SK-N-SH (cell line): ENCODE results near the gene ADAMTS6. TPM values are rescaled to one million over a fixed set of nuclear protein-coding genes. Genes with fewer than 3 reads are reported as not detected.

ENCODE experiments used
- CTCF ChIA-PET: fragments of 300-600, 350-600 bp; formaldehyde crosslinking; extraction: SDS; loops from one replicate; lab custom pipeline; 2021; lab: Yijun Ruan, JAX
- POLR2A ChIA-PET: fragments of 350-600 bp; sonication (Branson Sonifier 250); formaldehyde crosslinking; extraction: SDS; loops from one replicate; lab custom pipeline; 2020; ENCODE audit warnings: antibody characterized with exemption, inconsistent platforms; lab: Yijun Ruan, JAX
- DNase-seq: peaks from one replicate; pipeline ENCODE4 v3.0.0; 2012
- H2AFZ ChIP-seq: fragments of 200-600 bp; sonication (generic); 2 replicates; pipeline ENCODE4 v1.8.1; 2016; ENCODE audit warnings: antibody characterized with exemption, mild to moderate bottlenecking, low read depth
- H3F3A ChIP-seq: fragments of 200-600 bp; sonication (generic); replicated peaks from 2 replicates; pipeline ENCODE3; 2016; ENCODE audit warnings: antibody characterized with exemption, mild to moderate bottlenecking; ENCODE audit not compliant: insufficient read depth
- H3K27ac ChIP-seq, 2 experiments: fragments of 200-500 bp in 1 of 2; fragments of 200-600 bp in 1 of 2; sonication (Bioruptor generic) in 1 of 2; sonication (generic), shearing (Covaris generic) in 1 of 2; 2 replicates each; pipeline versions ENCODE4 v1.5.1 to v1.6.1; 2014 to 2016; ENCODE audit warnings: low read depth in 2 of 2, inconsistent platforms in 1 of 2, low read length in 1 of 2, mild to moderate bottlenecking in 1 of 2, mixed read lengths in 1 of 2
- H3K27me3 ChIP-seq: fragments of 200-600 bp; sonication (generic), shearing (Covaris generic); 2 replicates; pipeline ENCODE4 v1.6.1; 2016; ENCODE audit warnings: mixed run types; ENCODE audit not compliant: insufficient read depth
- H3K36me3 ChIP-seq, 2 experiments: fragments of 200-500 bp in 1 of 2; fragments of 200-600 bp in 1 of 2; sonication (Bioruptor generic) in 1 of 2; sonication (generic) in 1 of 2; replicated peaks in 1 of 2; 2 replicates each; pipeline versions ENCODE3 to v1.5.1; 2014 to 2016; ENCODE audit warnings: low read length in 1 of 2, mild to moderate bottlenecking in 1 of 2; ENCODE audit not compliant: insufficient read depth in 2 of 2, control insufficient read depth in 1 of 2
- H3K4me1 ChIP-seq, 2 experiments: fragments of 200-500 bp in 1 of 2; fragments of 200-600 bp in 1 of 2; sonication (Bioruptor generic) in 1 of 2; sonication (generic), shearing (Covaris generic) in 1 of 2; 2 replicates each; pipeline versions ENCODE4 v1.5.1 to v1.6.1; 2014 to 2016; ENCODE audit warnings: low read depth in 1 of 2, low read length in 1 of 2, mixed run types in 1 of 2; ENCODE audit not compliant: insufficient read depth in 2 of 2, control insufficient read depth in 1 of 2
- H3K4me2 ChIP-seq: fragments of 200-600 bp; sonication (generic), shearing (Covaris generic); 2 replicates; pipeline ENCODE4 v1.6.1; 2017; ENCODE audit warnings: mixed run types
- H3K4me3 ChIP-seq, 2 experiments: fragments of 200-500 bp in 1 of 2; fragments of 200-600 bp in 1 of 2; sonication (Bioruptor generic) in 1 of 2; sonication (generic), shearing (Covaris generic) in 1 of 2; 2 replicates each; pipeline versions ENCODE4 v1.5.1 to v1.8.1; 2014 to 2016; ENCODE audit warnings: low read depth in 2 of 2, inconsistent platforms in 1 of 2, low read length in 1 of 2, mild to moderate bottlenecking in 1 of 2, mixed read lengths in 1 of 2, moderate library complexity in 1 of 2
- H3K79me2 ChIP-seq: fragments of 200-600 bp; sonication (generic); 2 replicates; pipeline ENCODE4 v1.8.1; 2017; ENCODE audit warnings: mild to moderate bottlenecking; ENCODE audit not compliant: insufficient read depth
- H3K9ac ChIP-seq: fragments of 200-600 bp; sonication (generic); 2 replicates; pipeline ENCODE4 v1.6.1; 2017; ENCODE audit warnings: mixed run types
- H3K9me2 ChIP-seq: fragments of 200-600 bp; sonication (generic); 2 replicates; pipeline ENCODE4 v1.6.1; 2017; ENCODE audit warnings: mixed run types
- H3K9me3 ChIP-seq: fragments of 200-600 bp; sonication (generic); 2 replicates; pipeline ENCODE4 v1.6.1; 2017; ENCODE audit warnings: mixed run types, mild to moderate bottlenecking, moderate library complexity
- H4K20me1 ChIP-seq: fragments of 200-600 bp; sonication (generic); 2 replicates; pipeline ENCODE4 v1.6.1; 2017; ENCODE audit warnings: mild to moderate bottlenecking, mixed run types; ENCODE audit not compliant: insufficient read depth
- EP300 ChIP-seq, 2 experiments: IDR thresholded peaks; 2 replicates each; pipeline versions ENCODE4 v1.4.0 to v1.6.1; 2012; ENCODE audit warnings: borderline replicate concordance in 1 of 2, low read depth in 1 of 2, low read length in 1 of 2
- FOSL2 ChIP-seq: IDR thresholded peaks from 2 replicates; pipeline ENCODE4 v1.4.0; 2012; ENCODE audit warnings: low read depth, mild to moderate bottlenecking, moderate library complexity, borderline replicate concordance
- FOXM1 ChIP-seq: IDR thresholded peaks from 2 replicates; pipeline ENCODE4 v1.4.0; 2012; ENCODE audit warnings: low read depth, mild to moderate bottlenecking
- GATA2 ChIP-seq: sonication (generic); formaldehyde crosslinking; IDR thresholded peaks from 2 replicates; pipeline ENCODE4 v1.5.0; 2020; ENCODE audit warnings: mild to moderate bottlenecking, missing genetic modification reagents
- JUND ChIP-seq: IDR thresholded peaks from 2 replicates; pipeline ENCODE4 v1.4.0; 2012
- MEF2A ChIP-seq: IDR thresholded peaks from 2 replicates; pipeline ENCODE4 v1.4.0; 2012; ENCODE audit warnings: low read depth, borderline replicate concordance
- MXI1 ChIP-seq: IDR thresholded peaks from 2 replicates; pipeline ENCODE4 v1.6.1; 2012; ENCODE audit warnings: mild to moderate bottlenecking, low read depth, low read length, improper control_type of control experiment
- RAD21 ChIP-seq: IDR thresholded peaks from 2 replicates; pipeline ENCODE4 v1.6.1; 2012; ENCODE audit warnings: mild to moderate bottlenecking, low read length
- RCOR1 ChIP-seq: fragments of 150-350 bp; IDR thresholded peaks from 2 replicates; pipeline ENCODE4 v1.6.1; 2017; ENCODE audit warnings: antibody characterized with exemption, low read length
- RFX5 ChIP-seq: IDR thresholded peaks from 2 replicates; pipeline ENCODE4 v1.6.1; 2012; ENCODE audit warnings: mild to moderate bottlenecking, improper control_type of control experiment, low read length
- RXRA ChIP-seq: IDR thresholded peaks from 2 replicates; pipeline ENCODE4 v1.4.0; 2012; ENCODE audit warnings: low read depth, mild to moderate bottlenecking, borderline replicate concordance
- SIN3A ChIP-seq: IDR thresholded peaks from 2 replicates; pipeline ENCODE4 v1.6.1; 2012; ENCODE audit warnings: low read depth, mild to moderate bottlenecking, low read length, moderate library complexity, borderline replicate concordance
- TAF1 ChIP-seq: IDR thresholded peaks from 2 replicates; pipeline ENCODE4 v1.6.1; 2012; ENCODE audit warnings: low read depth, mild to moderate bottlenecking, low read length, moderate library complexity, borderline replicate concordance
- TCF12 ChIP-seq: IDR thresholded peaks from 2 replicates; pipeline ENCODE4 v1.4.0; 2012
- YY1 ChIP-seq: IDR thresholded peaks from 2 replicates; pipeline ENCODE4 v1.4.0; 2012; ENCODE audit warnings: low read depth, mild to moderate bottlenecking
- WGBS: methylation state at CpG from one replicate; pipeline ENCODE4 v1.1.6; 2017; ENCODE audit warnings: low lambda C conversion rate; 5-methylcytosine and 5-hydroxymethylcytosine counted together
- polyA plus RNA-seq, 3 experiments: library from polyadenylated mRNA; depleted of rRNA; stranded (reverse); fragments of >200 nt; gene quantifications; 2 replicates each; pipeline ENCODE4 v1.2.3, GENCODE V29; 2012
- TF ChIP-seq, protein P1 (sequence below): fragments of 200-600 bp; sonication (generic); IDR thresholded peaks from 2 replicates; pipeline ENCODE4 v1.6.1; 2017; ENCODE audit warnings: antibody characterized with exemption, mild to moderate bottlenecking, moderate library complexity
- TF ChIP-seq, protein P2 (sequence below): IDR thresholded peaks from 2 replicates; pipeline ENCODE4 v1.4.0; 2012; ENCODE audit warnings: low read depth, borderline replicate concordance
- TF ChIP-seq, protein P3 (sequence below): IDR thresholded peaks from 2 replicates; pipeline ENCODE4; 2012
- TF ChIP-seq, protein P4 (sequence below): fragments of 150-350 bp; IDR thresholded peaks from 2 replicates; pipeline ENCODE4 v1.6.1; 2017; ENCODE audit warnings: antibody characterized with exemption, low read length, low read depth, borderline replicate concordance
- TF ChIP-seq, protein P5 (sequence below): IDR thresholded peaks from 2 replicates; pipeline ENCODE4 v1.4.0; 2012; ENCODE audit warnings: low read depth, borderline replicate concordance
- TF ChIP-seq, protein P6 (sequence below): IDR thresholded peaks from 2 replicates; pipeline ENCODE4 v1.6.1; 2012; ENCODE audit warnings: mild to moderate bottlenecking, low read depth, low read length, moderate library complexity

Gene ADAMTS6
- polyA plus RNA-seq, 1 of the 3 experiments (the other 2 are of a cell fraction), result 15.0 TPM

DNA sequence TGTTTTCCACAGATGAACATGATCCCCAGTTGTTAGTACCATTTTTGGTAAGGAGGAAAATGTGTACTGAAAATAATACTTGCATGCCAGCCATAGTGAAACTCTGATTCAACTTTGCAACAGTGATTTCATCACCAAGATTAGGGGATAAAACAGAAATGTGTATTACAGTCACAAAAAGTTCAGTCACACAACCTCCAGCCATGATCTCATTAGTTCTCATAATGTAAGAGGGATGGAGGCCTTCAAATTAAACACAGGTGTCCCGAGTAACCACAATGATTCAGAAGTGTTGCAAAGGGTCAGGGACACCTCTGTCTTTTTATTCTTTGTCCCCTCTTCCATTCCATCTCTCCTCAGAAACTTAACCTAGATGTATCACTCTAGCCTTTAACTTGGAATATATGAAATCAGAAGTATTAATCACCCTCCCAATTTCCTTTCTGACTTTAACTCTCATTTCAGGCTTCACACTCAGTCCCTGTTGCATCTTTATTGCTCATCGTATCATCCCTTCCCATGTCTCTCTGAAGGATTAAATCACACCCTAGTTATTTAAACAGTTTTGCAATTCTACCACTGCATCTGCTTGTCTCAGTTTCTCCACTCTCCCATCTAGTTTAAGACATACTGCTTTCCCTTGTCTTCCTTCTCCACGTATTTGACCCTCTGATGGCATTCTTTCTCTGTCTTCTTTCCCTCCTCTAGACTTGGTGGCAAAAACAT, 291.2 kb downstream of the ADAMTS6 start:
- no peak for DNase-seq
- POLR2A ChIA-PET, result no interaction called here
- Histone ChIP-seq H2AFZ (no peak overlapping the region), H3K27me3 (no peaks in the 10 kb centered on the region), H4K20me1 (no peaks in the 10 kb centered on the region), H3K79me2 (peaks cover 37% of the 10 kb centered on the region; the same call in 1 of the 2 replicates), H3K9me3 (no peaks in the 10 kb centered on the region), H3K9ac (peak overlapping the region; percentile 76), H3K36me3 (peaks cover 2 to 50% of the 10 kb centered on the region in 2 experiments), H3F3A (peaks cover 67% of the 10 kb centered on the region), H3K4me2 (peak overlapping the region; percentile 40; the same call in 1 of the 2 replicates), H3K4me1 (peaks cover 0 to 29% of the 10 kb centered on the region in 2 experiments), H3K9me2 (no peaks in the 10 kb centered on the region), H3K27ac (peak overlapping the region; percentile 77 to 98), H3K4me3 (no peak overlapping the region)
- CTCF ChIA-PET, result no interaction called here
- WGBS, result 15% methylated on average over 3 of the region's 3 CpGs
- TF ChIP-seq TAF1 (no peak), JUND (peak; percentile 85; the same call in 1 of the 2 replicates), MXI1 (no peak), MEF2A (peak; percentile 62; the same call in 1 of the 2 replicates), TCF12 (peak; percentile 99), FOXM1 (peak; percentile 93), RFX5 (no peak), GATA2 (no peak), FOSL2 (peak; percentile 93), RAD21 (no peak), EP300 (IDR thresholded peaks at IDR 0.05; ENCODE audit: borderline replicate concordance in 1 of 2, low read depth in 1 of 2, low read length in 1 of 2) (peak in 1 of 2 experiments; percentile 97; a peak in 2 of 4 replicates), YY1 (no peak), RXRA (peak; percentile 96), SIN3A (no peak), RCOR1 (no peak)
- TF ChIP-seq, protein P1, sequence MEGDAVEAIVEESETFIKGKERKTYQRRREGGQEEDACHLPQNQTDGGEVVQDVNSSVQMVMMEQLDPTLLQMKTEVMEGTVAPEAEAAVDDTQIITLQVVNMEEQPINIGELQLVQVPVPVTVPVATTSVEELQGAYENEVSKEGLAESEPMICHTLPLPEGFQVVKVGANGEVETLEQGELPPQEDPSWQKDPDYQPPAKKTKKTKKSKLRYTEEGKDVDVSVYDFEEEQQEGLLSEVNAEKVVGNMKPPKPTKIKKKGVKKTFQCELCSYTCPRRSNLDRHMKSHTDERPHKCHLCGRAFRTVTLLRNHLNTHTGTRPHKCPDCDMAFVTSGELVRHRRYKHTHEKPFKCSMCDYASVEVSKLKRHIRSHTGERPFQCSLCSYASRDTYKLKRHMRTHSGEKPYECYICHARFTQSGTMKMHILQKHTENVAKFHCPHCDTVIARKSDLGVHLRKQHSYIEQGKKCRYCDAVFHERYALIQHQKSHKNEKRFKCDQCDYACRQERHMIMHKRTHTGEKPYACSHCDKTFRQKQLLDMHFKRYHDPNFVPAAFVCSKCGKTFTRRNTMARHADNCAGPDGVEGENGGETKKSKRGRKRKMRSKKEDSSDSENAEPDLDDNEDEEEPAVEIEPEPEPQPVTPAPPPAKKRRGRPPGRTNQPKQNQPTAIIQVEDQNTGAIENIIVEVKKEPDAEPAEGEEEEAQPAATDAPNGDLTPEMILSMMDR, result no peak
- TF ChIP-seq, protein P2, sequence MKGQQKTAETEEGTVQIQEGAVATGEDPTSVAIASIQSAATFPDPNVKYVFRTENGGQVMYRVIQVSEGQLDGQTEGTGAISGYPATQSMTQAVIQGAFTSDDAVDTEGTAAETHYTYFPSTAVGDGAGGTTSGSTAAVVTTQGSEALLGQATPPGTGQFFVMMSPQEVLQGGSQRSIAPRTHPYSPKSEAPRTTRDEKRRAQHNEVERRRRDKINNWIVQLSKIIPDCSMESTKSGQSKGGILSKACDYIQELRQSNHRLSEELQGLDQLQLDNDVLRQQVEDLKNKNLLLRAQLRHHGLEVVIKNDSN, result no peak
- TF ChIP-seq, protein P3, sequence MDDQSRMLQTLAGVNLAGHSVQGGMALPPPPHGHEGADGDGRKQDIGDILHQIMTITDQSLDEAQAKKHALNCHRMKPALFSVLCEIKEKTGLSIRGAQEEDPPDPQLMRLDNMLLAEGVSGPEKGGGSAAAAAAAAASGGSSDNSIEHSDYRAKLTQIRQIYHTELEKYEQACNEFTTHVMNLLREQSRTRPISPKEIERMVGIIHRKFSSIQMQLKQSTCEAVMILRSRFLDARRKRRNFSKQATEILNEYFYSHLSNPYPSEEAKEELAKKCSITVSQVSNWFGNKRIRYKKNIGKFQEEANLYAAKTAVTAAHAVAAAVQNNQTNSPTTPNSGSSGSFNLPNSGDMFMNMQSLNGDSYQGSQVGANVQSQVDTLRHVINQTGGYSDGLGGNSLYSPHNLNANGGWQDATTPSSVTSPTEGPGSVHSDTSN, result peak; percentile 76
- TF ChIP-seq, protein P4, sequence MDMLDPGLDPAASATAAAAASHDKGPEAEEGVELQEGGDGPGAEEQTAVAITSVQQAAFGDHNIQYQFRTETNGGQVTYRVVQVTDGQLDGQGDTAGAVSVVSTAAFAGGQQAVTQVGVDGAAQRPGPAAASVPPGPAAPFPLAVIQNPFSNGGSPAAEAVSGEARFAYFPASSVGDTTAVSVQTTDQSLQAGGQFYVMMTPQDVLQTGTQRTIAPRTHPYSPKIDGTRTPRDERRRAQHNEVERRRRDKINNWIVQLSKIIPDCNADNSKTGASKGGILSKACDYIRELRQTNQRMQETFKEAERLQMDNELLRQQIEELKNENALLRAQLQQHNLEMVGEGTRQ, result no peak
- TF ChIP-seq, protein P5, sequence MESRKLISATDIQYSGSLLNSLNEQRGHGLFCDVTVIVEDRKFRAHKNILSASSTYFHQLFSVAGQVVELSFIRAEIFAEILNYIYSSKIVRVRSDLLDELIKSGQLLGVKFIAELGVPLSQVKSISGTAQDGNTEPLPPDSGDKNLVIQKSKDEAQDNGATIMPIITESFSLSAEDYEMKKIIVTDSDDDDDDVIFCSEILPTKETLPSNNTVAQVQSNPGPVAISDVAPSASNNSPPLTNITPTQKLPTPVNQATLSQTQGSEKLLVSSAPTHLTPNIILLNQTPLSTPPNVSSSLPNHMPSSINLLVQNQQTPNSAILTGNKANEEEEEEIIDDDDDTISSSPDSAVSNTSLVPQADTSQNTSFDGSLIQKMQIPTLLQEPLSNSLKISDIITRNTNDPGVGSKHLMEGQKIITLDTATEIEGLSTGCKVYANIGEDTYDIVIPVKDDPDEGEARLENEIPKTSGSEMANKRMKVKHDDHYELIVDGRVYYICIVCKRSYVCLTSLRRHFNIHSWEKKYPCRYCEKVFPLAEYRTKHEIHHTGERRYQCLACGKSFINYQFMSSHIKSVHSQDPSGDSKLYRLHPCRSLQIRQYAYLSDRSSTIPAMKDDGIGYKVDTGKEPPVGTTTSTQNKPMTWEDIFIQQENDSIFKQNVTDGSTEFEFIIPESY, result peak; percentile 78
- TF ChIP-seq, protein P6, sequence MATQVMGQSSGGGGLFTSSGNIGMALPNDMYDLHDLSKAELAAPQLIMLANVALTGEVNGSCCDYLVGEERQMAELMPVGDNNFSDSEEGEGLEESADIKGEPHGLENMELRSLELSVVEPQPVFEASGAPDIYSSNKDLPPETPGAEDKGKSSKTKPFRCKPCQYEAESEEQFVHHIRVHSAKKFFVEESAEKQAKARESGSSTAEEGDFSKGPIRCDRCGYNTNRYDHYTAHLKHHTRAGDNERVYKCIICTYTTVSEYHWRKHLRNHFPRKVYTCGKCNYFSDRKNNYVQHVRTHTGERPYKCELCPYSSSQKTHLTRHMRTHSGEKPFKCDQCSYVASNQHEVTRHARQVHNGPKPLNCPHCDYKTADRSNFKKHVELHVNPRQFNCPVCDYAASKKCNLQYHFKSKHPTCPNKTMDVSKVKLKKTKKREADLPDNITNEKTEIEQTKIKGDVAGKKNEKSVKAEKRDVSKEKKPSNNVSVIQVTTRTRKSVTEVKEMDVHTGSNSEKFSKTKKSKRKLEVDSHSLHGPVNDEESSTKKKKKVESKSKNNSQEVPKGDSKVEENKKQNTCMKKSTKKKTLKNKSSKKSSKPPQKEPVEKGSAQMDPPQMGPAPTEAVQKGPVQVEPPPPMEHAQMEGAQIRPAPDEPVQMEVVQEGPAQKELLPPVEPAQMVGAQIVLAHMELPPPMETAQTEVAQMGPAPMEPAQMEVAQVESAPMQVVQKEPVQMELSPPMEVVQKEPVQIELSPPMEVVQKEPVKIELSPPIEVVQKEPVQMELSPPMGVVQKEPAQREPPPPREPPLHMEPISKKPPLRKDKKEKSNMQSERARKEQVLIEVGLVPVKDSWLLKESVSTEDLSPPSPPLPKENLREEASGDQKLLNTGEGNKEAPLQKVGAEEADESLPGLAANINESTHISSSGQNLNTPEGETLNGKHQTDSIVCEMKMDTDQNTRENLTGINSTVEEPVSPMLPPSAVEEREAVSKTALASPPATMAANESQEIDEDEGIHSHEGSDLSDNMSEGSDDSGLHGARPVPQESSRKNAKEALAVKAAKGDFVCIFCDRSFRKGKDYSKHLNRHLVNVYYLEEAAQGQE, result no peak
